WI38 (cell line): ENCODE measurements around the gene HBEGF.

Experiments used
- H3K4me3 ChIP-seq: 2 replicates; pipeline ENCODE4 v1.5.1; 2011; ENCODE audit warnings: low read depth, mild to moderate bottlenecking, control low read depth, low read length
- CTCF ChIP-seq: IDR thresholded peaks from 2 replicates; pipeline ENCODE4 v1.5.1; 2012; ENCODE audit warnings: low read depth, mild to moderate bottlenecking, control low read depth, low read length

The HBEGF gene

GRCh38 chr5:140381972-140382371, 35.6 kb upstream of the HBEGF start:
- no peak overlapping the region for H3K4me3 ChIP-seq
- no peak for TF ChIP-seq CTCF

- no peak for TF ChIP-seq CTCF
- no peak overlapping the region for H3K4me3 ChIP-seq
Measured at GRCh38 chr5:140381351-140381750, 34.9 kb upstream of the HBEGF start.

- TF ChIP-seq CTCF: peak; percentile 86
- H3K4me3 ChIP-seq: no peak overlapping the region
Measured at GRCh38 chr5:140372971-140373487, 26.6 kb upstream of the HBEGF start.

- TF ChIP-seq CTCF: no peak
- no peak overlapping the region for H3K4me3 ChIP-seq
Measured at GRCh38 chr5:140371356-140372151, 25.2 kb upstream of the HBEGF start.

- TF ChIP-seq CTCF: no peak
- no peak overlapping the region for H3K4me3 ChIP-seq
Measured at GRCh38 chr5:140367256-140368013, 21.0 kb upstream of the HBEGF start.

GRCh38 chr5:140366589-140367255, 20.3 kb upstream of the HBEGF start:
- TF ChIP-seq CTCF: no peak
- H3K4me3 ChIP-seq: no peak overlapping the region
